CD4-positive, alpha-beta T cell treated with Interleukin-17A for 1 hour (primary cell): ENCODE data around the gene TLCD5.

Source experiments
- DNase-seq: peaks from one replicate; pipeline ENCODE4 v3.0.0-alpha.2; 2020

TLCD5 gene

GRCh38 chr11:120308081-120308480 lies 17.0 kb upstream of the TLCD5 start:
- DNase-seq = no peak

GRCh38 chr11:120310870-120311269 lies 14.2 kb upstream of the TLCD5 start:
- no peak for DNase-seq

- DNase-seq = no peak
Measured at GRCh38 chr11:120314861-120315260, 10.2 kb upstream of the TLCD5 start.

- no peak for DNase-seq
Measured at GRCh38 chr11:120316880-120317688, 8.0 kb upstream of the TLCD5 start.

GRCh38 chr11:120317689-120318480 lies 7.2 kb upstream of the TLCD5 start:
- DNase-seq = no peak

- DNase-seq = no peak
Measured at GRCh38 chr11:120318906-120319305, 6.2 kb upstream of the TLCD5 start.

- DNase-seq = no peak
Measured at GRCh38 chr11:120326228-120326627, 1.1 kb downstream of the TLCD5 start.

GRCh38 chr11:120326845-120327281 lies 1.8 kb downstream of the TLCD5 start:
- DNase-seq = no peak

- no peak for DNase-seq
Measured at GRCh38 chr11:120327311-120327710, 2.2 kb downstream of the TLCD5 start.

- no peak for DNase-seq
Measured at GRCh38 chr11:120329556-120329955, 4.5 kb downstream of the TLCD5 start.

- no peak for DNase-seq
Measured at GRCh38 chr11:120330045-120330444, 4.9 kb downstream of the TLCD5 start.

- DNase-seq = no peak
Measured at GRCh38 chr11:120331301-120331996, 6.3 kb downstream of the TLCD5 start.

GRCh38 chr11:120332822-120333716 lies 8.0 kb downstream of the TLCD5 start:
- no peak for DNase-seq

GRCh38 chr11:120333801-120334200 lies 8.7 kb downstream of the TLCD5 start:
- no peak for DNase-seq

GRCh38 chr11:120334332-120334731 lies 9.2 kb downstream of the TLCD5 start:
- DNase-seq = no peak

GRCh38 chr11:120334894-120335462 lies 9.9 kb downstream of the TLCD5 start:
- DNase-seq = peak; percentile 83

- no peak for DNase-seq
Measured at GRCh38 chr11:120335556-120335907, 10.4 kb downstream of the TLCD5 start.

GRCh38 chr11:120335908-120336640 lies 11.0 kb downstream of the TLCD5 start, which contains the start of gene ARHGEF12:
Gene ARHGEF12, plus strand, starts transcription at chr11:120336413. Its CDS starts 831 bp downstream, at chr11:120337244.
- peak; percentile 82 for DNase-seq

GRCh38 chr11:120336641-120337354 lies 11.7 kb downstream of the TLCD5 start:
- DNase-seq = peak; percentile 23

GRCh38 chr11:120337355-120338106 lies 12.4 kb downstream of the TLCD5 start:
- DNase-seq = no peak
